HepG2 (cell line): ENCODE data around the gene NPB.

Source experiments
- KLF15 ChIP-seq: sonication (generic); formaldehyde crosslinking; IDR thresholded peaks from 2 replicates; pipeline ENCODE4 v1.8.1; 2023; ENCODE audit warnings: borderline replicate concordance, mild to moderate bottlenecking, inconsistent platforms, missing genetic modification reagents, mixed read lengths
- MTA3 ChIP-seq: sonication (generic); formaldehyde crosslinking; IDR thresholded peaks from 2 replicates; pipeline ENCODE4 v1.4.0; 2020; ENCODE audit warnings: missing genetic modification reagents
- NR2F2 ChIP-seq: IDR thresholded peaks from 2 replicates; pipeline ENCODE4 v1.6.1; 2012; ENCODE audit warnings: low read depth, inconsistent platforms, borderline replicate concordance
- NR2F6 ChIP-seq, 2 experiments: IDR thresholded peaks; 2 replicates each; pipeline ENCODE4 v1.6.1; 2016; ENCODE audit warnings: antibody characterized with exemption in 1 of 2, mild to moderate bottlenecking in 1 of 2
- SIX4 ChIP-seq: sonication (generic); formaldehyde crosslinking; IDR thresholded peaks from 2 replicates; pipeline ENCODE4 v1.4.0; 2020; ENCODE audit warnings: missing genetic modification reagents
- SPEN ChIP-seq: sonication (generic); formaldehyde crosslinking; IDR thresholded peaks from 2 replicates; pipeline ENCODE4 v1.5.1; 2020; ENCODE audit warnings: low read depth, mild to moderate bottlenecking, missing genetic modification reagents
- ZFP62 ChIP-seq: sonication (generic); formaldehyde crosslinking; IDR thresholded peaks from 2 replicates; pipeline ENCODE4 v1.4.0; 2020; ENCODE audit warnings: missing genetic modification reagents
- ZNF121 ChIP-seq: sonication (generic); formaldehyde crosslinking; IDR thresholded peaks from 2 replicates; pipeline ENCODE4 v1.5.0; 2020; ENCODE audit warnings: mild to moderate bottlenecking, missing genetic modification reagents
- ZNF33A ChIP-seq: sonication (generic); formaldehyde crosslinking; IDR thresholded peaks from 2 replicates; pipeline ENCODE4 v1.5.1; 2020; ENCODE audit warnings: missing genetic modification reagents, mild to moderate bottlenecking, moderate library complexity, borderline replicate concordance
- ZNF451 ChIP-seq: sonication (generic); formaldehyde crosslinking; IDR thresholded peaks from 2 replicates; pipeline ENCODE4 v1.5.0; 2020; ENCODE audit warnings: mild to moderate bottlenecking, missing genetic modification reagents
- ZSCAN9 ChIP-seq: IDR thresholded peaks from 2 replicates; pipeline ENCODE4 v1.6.1; 2016; ENCODE audit warnings: borderline replicate concordance
- TF ChIP-seq, protein P1 (sequence below): sonication (generic); formaldehyde crosslinking; IDR thresholded peaks from 2 replicates; pipeline ENCODE4 v1.5.0; 2020; ENCODE audit warnings: mild to moderate bottlenecking, missing genetic modification reagents, moderate library complexity
- TF ChIP-seq, protein P2 (sequence below): sonication (generic); formaldehyde crosslinking; IDR thresholded peaks from 2 replicates; pipeline ENCODE4 v1.8.0; 2022; ENCODE audit warnings: mild to moderate bottlenecking, missing genetic modification reagents; ENCODE audit not compliant: insufficient replicate concordance
- TF ChIP-seq, protein P3 (sequence below): sonication (generic); formaldehyde crosslinking; conservative IDR thresholded peaks from 2 replicates; pipeline ENCODE4 v1.4.0; 2020; ENCODE audit warnings: missing genetic modification reagents

DNA sequence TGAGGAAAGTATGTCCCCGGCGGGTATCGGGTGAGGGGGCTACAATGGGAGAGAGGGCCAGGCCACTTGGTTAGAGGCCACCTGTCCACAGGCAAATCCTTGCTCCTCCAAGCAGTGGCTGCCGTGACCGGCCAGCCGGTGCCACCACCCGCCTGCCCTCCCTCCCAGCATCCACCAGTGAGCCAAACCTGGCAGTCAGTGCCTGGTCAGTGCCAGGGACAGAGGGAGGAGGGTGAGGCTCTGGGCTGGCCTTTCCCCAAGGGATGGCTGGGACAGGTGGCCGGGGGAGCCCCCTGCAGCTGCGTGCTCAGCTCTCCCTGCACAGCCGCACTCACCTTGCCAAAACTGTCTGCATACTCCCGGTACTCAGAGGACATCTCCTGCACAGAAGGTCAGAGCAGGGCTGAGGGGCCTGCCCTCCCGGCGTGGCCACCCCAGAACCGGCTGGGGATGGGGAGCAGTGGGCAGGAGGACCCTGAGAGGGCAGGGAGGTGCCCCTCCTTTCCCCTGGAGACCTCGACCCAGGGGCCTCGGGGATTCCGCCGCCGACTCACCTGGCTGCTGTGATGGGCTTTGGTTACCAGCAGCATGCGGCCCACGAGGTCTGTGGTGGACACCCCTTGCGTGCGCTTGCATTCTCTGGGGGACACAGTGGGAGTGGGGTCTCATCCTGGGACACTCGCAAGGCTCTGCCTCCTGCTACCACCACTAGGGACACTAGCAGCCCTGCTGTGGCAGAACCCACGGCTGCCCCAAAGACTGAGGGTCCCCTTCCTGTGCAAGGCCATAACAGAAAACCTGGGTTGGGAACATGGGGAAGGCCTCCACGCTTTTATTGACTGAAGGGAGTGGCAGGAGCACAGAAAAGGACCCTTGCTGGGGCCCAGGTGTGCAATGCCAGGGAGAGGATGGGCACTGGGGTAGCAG is 5.4 kb downstream of the NPB start:
- TF ChIP-seq NR2F6 (IDR thresholded peaks at IDR 0.05) = no peak
- TF ChIP-seq NR2F6 (CRISPR knock-in tag; IDR thresholded peaks at IDR 0.05) = no peak
- no peak for TF ChIP-seq SIX4
- TF ChIP-seq ZNF121 (CRISPR knock-in tag) = no peak
- no peak for TF ChIP-seq ZNF451 (CRISPR knock-in tag)
- TF ChIP-seq NR2F2 = no peak
- TF ChIP-seq ZNF33A (CRISPR knock-in tag) = no peak
- TF ChIP-seq, protein P1, sequence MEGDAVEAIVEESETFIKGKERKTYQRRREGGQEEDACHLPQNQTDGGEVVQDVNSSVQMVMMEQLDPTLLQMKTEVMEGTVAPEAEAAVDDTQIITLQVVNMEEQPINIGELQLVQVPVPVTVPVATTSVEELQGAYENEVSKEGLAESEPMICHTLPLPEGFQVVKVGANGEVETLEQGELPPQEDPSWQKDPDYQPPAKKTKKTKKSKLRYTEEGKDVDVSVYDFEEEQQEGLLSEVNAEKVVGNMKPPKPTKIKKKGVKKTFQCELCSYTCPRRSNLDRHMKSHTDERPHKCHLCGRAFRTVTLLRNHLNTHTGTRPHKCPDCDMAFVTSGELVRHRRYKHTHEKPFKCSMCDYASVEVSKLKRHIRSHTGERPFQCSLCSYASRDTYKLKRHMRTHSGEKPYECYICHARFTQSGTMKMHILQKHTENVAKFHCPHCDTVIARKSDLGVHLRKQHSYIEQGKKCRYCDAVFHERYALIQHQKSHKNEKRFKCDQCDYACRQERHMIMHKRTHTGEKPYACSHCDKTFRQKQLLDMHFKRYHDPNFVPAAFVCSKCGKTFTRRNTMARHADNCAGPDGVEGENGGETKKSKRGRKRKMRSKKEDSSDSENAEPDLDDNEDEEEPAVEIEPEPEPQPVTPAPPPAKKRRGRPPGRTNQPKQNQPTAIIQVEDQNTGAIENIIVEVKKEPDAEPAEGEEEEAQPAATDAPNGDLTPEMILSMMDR (CRISPR knock-in tag) = 0 out of 2 replicates have a peak, but pooled peaks have one; percentile 7
- TF ChIP-seq, protein P2, sequence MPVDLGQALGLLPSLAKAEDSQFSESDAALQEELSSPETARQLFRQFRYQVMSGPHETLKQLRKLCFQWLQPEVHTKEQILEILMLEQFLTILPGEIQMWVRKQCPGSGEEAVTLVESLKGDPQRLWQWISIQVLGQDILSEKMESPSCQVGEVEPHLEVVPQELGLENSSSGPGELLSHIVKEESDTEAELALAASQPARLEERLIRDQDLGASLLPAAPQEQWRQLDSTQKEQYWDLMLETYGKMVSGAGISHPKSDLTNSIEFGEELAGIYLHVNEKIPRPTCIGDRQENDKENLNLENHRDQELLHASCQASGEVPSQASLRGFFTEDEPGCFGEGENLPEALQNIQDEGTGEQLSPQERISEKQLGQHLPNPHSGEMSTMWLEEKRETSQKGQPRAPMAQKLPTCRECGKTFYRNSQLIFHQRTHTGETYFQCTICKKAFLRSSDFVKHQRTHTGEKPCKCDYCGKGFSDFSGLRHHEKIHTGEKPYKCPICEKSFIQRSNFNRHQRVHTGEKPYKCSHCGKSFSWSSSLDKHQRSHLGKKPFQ (CRISPR knock-in tag) = no peak
- TF ChIP-seq, protein P3, sequence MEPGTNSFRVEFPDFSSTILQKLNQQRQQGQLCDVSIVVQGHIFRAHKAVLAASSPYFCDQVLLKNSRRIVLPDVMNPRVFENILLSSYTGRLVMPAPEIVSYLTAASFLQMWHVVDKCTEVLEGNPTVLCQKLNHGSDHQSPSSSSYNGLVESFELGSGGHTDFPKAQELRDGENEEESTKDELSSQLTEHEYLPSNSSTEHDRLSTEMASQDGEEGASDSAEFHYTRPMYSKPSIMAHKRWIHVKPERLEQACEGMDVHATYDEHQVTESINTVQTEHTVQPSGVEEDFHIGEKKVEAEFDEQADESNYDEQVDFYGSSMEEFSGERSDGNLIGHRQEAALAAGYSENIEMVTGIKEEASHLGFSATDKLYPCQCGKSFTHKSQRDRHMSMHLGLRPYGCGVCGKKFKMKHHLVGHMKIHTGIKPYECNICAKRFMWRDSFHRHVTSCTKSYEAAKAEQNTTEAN (CRISPR knock-in tag) = no peak
- TF ChIP-seq ZFP62 (CRISPR knock-in tag) = no peak
- TF ChIP-seq ZSCAN9 = no peak
- TF ChIP-seq KLF15 (CRISPR knock-in tag) = 0 out of 2 replicates have a peak, but pooled peaks have one; percentile 48
- no peak for TF ChIP-seq MTA3
- no peak for TF ChIP-seq SPEN (CRISPR knock-in tag)
